GM10266 (cell line): ENCODE results near the gene ASXL1.

Experiments used
- DNase-seq: peaks from one replicate; pipeline ENCODE4 v3.0.0; 2012; ENCODE audit errors: extremely low spot score
- TF ChIP-seq, protein P1 (sequence below): IDR thresholded peaks from 2 replicates; pipeline ENCODE4 v1.5.1; 2012; ENCODE audit warnings: mild to moderate bottlenecking, low read depth; ENCODE audit not compliant: control insufficient read depth, insufficient read depth; ENCODE audit errors: missing control alignments

Gene ASXL1

DNA sequence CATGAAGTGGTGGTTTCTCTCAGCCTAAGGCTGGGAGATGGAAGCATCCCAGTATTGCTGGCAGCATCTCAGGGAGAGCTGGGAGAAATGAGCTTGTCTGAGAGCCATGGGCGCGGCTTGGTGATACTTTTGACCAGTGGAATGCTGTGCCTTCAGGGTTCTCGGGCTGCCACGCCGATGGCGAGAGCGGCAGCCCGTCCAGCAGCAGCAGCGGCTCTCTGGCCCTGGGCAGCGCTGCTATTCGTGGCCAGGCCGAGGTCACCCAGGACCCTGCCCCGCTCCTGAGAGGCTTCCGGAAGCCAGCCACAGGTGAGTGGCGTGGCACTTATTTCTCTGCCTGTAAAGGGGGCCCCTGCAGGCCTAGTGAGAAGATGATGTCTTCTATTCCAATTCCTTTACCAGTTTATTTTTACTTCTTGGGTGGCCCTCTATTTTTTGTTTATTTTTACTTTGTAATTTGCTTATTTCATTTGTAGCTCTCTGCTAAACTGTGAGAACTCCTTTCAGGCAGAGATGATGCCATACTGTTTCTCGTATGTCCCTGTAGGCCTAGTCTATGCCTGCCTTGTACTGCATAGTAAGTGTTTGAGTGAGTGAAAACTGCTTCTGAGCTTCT is 71.7 kb downstream of the ASXL1 start:
- TF ChIP-seq, protein P1, sequence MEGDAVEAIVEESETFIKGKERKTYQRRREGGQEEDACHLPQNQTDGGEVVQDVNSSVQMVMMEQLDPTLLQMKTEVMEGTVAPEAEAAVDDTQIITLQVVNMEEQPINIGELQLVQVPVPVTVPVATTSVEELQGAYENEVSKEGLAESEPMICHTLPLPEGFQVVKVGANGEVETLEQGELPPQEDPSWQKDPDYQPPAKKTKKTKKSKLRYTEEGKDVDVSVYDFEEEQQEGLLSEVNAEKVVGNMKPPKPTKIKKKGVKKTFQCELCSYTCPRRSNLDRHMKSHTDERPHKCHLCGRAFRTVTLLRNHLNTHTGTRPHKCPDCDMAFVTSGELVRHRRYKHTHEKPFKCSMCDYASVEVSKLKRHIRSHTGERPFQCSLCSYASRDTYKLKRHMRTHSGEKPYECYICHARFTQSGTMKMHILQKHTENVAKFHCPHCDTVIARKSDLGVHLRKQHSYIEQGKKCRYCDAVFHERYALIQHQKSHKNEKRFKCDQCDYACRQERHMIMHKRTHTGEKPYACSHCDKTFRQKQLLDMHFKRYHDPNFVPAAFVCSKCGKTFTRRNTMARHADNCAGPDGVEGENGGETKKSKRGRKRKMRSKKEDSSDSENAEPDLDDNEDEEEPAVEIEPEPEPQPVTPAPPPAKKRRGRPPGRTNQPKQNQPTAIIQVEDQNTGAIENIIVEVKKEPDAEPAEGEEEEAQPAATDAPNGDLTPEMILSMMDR, result no peak
- no peak for DNase-seq

DNA sequence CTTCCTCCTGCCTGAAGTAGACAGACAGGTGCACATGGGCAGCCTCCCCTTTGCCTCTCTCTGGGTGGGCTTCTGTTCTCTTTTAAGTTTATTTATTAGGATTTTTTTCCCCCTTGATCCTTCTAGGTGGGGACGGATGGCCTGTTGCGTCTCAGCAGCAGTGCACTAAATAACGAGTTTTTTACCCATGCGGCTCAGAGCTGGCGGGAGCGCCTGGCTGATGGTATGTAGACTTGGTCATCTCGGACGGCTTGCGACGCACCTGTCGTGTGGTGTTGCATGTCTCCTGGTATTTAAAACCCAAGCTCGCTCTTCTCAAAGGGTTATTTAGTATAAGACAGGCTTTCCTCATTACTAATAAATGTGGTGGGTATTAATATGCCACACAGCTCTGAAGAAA is 73.3 kb downstream of the ASXL1 start:
- TF ChIP-seq, protein P1, result no peak
- DNase-seq, result no peak

DNA sequence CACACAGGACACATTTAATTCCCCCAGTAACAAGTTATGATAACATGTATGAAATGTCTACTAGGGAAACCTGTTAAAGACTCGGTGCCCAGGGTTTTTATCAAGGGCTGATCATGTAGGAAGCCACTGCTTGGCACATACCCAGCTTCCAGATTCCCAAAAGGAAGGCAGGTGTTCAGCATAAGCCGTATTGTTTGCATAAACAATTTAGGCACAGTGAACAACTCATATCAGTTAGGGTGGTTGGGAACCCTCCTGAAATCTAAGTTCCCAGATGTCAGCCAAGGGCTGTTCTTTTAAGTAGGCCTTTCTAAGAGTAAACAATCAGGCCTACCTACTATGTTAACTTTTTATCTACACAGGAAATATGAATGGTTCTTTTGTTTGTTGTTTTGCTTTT is 74.1 kb downstream of the ASXL1 start:
- no peak for DNase-seq
- TF ChIP-seq, protein P1, result no peak

DNA sequence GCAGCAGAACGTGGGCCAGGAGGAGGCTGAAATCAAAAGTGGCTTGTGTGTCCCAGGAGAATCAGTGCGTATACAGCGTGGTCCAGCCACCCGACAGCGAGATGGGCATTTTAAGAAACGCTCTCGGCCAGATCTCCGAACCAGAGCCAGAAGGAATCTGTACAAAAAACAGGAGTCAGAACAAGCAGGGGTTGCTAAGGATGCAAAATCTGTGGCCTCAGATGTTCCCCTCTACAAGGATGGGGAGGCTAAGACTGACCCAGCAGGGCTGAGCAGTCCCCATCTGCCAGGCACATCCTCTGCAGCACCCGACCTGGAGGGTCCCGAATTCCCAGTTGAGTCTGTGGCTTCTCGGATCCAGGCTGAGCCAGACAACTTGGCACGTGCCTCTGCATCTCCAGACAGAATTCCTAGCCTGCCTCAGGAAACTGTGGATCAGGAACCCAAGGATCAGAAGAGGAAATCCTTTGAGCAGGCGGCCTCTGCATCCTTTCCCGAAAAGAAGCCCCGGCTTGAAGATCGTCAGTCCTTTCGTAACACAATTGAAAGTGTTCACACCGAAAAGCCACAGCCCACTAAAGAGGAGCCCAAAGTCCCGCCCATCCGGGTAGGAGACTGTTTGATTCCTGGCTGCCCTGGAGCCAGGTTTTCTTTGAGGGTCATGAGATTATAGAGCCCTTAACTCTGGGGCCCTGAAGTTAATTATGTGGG is 75.3 kb downstream of the ASXL1 start:
- DNase-seq, result no peak
- TF ChIP-seq, protein P1, result no peak

DNA sequence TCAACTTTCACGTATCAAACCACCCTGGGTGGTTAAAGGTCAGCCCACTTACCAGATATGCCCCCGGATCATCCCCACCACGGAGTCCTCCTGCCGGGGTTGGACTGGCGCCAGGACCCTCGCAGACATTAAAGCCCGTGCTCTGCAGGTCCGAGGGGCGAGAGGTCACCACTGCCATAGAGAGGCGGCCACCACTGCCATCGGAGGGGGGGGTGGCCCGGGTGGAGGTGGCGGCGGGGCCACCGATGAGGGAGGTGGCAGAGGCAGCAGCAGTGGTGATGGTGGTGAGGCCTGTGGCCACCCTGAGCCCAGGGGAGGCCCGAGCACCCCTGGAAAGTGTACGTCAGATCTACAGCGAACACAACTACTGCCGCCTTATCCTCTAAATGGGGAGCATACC is 76.3 kb downstream of the ASXL1 start:
- TF ChIP-seq, protein P1, result no peak
- no peak for DNase-seq

DNA sequence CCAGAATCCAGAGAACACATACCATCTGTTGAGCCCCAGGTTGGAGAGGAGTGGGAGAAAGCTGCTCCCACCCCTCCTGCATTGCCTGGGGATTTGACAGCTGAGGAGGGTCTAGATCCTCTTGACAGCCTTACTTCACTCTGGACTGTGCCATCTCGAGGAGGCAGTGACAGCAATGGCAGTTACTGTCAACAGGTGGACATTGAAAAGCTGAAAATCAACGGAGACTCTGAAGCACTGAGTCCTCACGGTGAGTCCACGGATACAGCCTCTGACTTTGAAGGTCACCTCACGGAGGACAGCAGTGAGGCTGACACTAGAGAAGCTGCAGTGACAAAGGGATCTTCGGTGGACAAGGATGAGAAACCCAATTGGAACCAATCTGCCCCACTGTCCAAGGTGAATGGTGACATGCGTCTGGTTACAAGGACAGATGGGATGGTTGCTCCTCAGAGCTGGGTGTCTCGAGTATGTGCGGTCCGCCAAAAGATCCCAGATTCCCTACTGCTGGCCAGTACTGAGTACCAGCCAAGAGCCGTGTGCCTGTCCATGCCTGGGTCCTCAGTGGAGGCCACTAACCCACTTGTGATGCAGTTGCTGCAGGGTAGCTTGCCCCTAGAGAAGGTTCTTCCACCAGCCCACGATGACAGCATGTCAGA is 77.4 kb downstream of the ASXL1 start:
- TF ChIP-seq, protein P1, result no peak
- DNase-seq, result no peak

DNA sequence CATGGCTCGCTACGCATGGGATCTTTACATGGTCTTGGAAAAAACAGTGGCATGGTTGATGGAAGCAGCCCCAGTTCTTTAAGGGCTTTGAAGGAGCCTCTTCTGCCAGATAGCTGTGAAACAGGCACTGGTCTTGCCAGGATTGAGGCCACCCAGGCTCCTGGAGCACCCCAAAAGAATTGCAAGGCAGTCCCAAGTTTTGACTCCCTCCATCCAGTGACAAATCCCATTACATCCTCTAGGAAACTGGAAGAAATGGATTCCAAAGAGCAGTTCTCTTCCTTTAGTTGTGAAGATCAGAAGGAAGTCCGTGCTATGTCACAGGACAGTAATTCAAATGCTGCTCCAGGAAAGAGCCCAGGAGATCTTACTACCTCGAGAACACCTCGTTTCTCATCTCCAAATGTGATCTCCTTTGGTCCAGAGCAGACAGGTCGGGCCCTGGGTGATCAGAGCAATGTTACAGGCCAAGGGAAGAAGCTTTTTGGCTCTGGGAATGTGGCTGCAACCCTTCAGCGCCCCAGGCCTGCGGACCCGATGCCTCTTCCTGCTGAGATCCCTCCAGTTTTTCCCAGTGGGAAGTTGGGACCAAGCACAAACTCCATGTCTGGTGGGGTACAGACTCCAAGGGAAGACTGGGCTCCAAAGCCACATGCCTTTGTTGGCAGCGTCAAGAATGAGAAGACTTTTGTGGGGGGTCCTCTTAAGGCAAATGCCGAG is 78.2 kb downstream of the ASXL1 start:
- DNase-seq, result no peak
- TF ChIP-seq, protein P1, result no peak
